Activated effector memory CD4-positive, alpha-beta T cell treated with Interleukin-2 at 50 U/mL for 16 hours (primary cell): ENCODE measurements around the gene TRABD2B.

Experiments
- DNase-seq: peaks from one replicate; pipeline ENCODE4 v3.0.0-alpha.2; 2020

TRABD2B gene

GRCh38 chr1:47903723-47904122 is 93.5 kb downstream of the TRABD2B start:
- DNase-seq, result no peak

GRCh38 chr1:47901001-47901575 is 96.1 kb downstream of the TRABD2B start:
- DNase-seq, result no peak

DNA sequence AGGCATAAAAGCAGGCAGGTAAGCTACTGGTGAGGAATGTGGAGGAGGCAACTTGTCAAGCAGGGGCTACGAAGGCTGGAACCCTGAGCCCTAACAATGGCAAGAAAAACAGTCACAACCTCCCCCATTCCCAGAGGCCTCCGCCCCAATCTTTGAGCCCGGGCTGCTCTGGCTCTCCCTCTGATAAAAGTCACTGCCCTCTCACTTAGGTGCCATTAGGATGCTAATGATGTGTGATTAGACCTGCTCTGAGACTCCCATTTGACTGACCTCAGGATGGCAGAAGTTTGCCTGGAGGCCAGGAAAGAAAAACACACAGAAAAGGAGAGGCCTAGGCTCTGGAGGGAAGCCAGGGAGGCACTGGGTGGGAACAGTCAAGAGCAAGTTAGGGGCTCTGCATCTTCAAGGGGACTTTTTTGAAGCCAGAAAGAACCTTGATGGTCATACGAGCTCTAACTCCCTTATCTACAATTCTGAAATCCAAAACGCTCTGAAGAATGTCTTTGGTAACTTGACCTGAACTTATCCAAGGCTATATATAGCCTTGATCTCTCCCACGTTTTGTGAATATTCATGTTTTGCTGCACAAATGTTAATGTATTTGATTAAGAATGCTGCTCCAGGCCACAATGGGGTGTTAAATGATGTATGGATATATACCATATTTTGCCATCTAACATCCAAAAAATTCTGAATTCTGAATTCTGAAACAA is 98.9 kb downstream of the TRABD2B start:
- no peak for DNase-seq

DNA sequence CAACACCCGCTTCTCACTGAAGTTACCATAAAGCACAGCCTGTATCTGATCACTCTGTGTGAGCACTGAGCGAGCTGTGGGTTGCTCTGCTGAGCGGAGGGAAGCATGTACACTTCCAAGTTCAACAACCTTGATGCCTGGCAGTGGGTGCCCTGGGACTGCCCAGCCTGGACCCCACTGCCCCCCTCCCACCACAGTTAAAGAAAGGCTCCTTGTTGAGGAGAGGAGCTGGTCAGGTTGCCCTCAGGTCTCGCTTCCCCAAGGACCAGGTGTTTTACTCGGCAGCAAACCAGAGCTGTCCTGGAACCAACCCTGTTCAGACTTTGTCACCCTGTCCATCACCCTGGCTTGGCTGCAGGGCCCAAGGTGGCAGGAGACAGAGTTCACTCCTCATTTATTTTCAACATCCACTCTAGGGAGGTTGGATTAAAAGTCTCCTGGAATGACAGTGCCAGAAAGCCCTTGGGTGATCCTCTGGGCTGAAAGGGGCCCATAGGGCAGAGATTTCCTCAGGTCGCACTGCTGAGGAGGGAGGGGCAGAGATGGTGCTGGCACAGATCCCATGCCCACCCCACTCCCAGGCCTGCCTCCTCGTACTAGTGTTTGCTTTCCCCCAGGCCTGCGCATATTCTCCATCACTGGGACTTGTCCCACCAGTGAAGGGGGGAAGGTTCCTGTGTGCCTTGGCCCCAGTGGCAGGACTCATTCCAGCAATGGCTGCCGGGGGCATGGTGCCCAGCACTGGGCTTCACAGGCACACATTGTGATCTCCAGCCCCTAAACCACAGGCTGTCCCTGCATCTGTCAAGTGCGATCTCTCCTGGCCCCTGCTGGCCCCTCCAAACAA is 101.7 kb downstream of the TRABD2B start:
- no peak for DNase-seq

DNA sequence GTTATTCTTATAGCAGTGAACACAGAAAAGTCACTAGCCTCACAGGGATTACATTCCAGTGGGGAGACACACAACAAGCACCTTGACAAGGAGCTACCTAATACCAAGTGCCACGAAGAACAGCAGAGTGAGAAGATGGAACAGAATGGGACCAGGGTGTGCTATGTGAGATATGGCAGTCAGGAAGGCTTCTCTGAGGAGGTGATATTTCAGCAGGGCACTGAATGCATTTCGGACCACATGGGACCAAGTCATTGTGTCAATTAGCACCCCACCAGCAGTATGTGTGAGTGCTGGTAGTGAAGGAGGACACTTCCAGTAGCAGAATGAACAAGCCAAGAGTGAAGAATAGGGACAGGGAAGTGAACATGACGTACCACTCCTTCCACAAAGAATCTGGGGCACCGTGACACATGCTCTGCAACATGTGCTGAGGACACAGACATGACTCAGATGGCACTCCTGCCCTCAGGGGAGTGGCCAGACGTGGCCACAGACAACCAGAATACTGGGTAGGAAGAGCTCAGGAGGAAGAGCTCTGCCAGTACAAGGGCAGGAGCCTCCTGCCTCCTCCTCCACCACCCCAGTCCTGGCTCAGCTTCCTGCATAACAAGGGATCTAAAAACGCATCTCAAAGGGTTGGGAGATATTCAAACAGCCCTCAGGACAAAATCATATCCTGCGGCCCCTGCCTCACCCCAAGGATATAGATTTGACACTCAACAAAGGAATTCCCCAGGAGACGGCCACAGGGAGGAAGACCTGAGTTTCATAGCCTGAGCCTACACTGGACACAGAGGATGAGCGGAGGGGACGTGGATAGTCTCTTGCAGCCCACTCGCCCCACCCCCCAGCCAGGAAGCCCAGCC is 102.5 kb downstream of the TRABD2B start:
- no peak for DNase-seq

DNA sequence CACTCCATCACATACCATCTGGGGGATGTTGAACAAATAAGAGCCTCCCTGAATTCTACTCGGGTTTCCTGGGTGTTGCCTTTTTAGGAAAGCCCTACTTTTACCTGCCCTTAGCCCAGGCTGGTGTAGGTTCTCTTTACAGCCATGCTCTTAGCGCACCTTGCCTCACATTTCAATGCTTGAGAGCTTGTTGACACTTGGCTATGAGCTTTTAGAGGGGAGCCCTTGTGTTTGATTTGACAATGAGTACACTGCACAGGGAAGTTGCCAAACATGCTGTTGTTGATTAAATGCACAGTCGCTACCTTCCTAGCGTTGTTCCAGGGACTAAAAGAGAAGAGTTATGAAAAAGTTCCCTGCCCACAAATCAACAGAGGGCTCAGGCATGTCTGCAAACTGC is 103.8 kb downstream of the TRABD2B start:
- DNase-seq, result no peak

- DNase-seq, result no peak
Measured at GRCh38 chr1:47890779-47891178, 106.4 kb downstream of the TRABD2B start.

- DNase-seq, result no peak
Measured at GRCh38 chr1:47888294-47888629, 108.9 kb downstream of the TRABD2B start.

DNA sequence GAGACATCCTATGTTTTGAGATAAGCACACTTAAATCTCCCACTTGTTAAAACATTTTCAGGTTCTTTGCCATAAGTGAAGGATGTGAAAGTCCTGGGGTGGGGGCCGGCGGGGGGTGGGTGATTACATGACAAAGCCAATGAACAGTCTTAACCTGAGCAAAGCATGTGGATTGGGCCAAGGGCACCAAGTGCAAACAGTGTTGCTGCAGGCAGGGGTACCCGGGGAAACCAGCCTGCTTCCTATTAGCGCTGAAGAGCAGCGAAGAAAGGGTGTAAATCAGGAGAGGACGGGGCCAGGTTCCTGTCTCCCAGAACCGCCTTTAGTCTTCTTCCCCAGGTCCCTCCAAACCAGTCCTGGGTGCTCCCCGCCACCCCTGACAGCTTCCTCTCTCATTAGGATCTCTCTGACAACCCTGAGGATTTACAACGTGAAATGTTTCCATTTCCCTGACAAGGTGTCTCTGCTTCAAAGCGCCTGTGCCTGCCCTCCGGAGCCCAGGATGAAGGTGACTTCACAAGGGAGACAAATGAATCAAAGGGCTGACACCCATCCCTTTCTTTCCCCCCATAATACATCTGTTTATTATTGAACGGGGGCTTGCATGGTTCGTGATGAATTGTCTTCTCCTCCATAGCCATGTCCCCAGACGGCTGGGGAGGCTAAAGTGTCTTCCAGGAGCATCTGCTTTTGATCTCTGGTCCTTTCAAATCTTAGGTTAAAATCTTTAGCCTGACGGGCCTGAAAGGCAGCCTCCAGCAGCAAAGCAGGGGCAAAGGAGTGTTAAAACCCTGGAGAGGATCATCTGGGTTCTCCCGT is 109.5 kb downstream of the TRABD2B start:
- no peak for DNase-seq

DNA sequence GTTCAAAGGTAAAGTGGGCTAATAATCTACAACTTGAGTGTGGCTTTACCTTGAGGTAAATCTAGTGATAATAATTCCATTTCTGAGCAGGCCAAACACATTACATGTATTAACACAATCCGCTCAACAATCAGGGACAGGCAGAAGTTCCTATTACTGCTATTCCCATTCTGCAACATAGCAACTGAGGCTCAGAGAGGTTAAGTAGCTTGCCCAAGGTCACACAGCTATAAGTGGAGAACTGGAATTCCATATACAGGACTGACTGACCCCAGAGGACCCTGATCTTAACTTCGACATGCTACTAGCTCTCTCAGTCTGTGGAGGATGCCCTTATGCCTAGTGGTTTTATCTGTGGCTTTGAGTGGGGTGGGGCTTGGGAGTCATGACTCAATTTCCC is 110.1 kb downstream of the TRABD2B start:
- no peak for DNase-seq

- no peak for DNase-seq
Measured at GRCh38 chr1:47886141-47886540, 111.0 kb downstream of the TRABD2B start.

GRCh38 chr1:47885062-47885830 is 111.9 kb downstream of the TRABD2B start:
- DNase-seq, result no peak

GRCh38 chr1:47883963-47884362 is 113.2 kb downstream of the TRABD2B start:
- no peak for DNase-seq

GRCh38 chr1:47881505-47882442 is 115.4 kb downstream of the TRABD2B start:
- no peak for DNase-seq

DNA sequence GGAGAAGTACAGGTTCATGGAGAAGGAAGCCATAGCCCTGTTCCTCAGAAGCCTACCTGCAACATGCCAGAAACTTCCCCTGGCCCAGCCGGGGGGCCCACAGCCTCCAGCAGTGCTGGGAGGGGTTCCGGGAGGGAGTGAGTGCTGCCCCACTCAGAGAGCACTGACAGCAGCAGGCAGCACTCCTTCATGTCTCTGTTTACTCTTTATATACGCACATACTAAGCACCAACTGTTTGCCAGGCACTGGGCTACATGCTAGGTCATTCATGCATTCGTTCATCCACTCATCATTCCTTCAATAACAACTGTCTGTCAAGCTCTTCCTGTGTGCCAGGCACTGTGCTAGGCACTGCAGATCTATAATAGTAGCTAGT is 120.6 kb downstream of the TRABD2B start:
- no peak for DNase-seq

- no peak for DNase-seq
Measured at GRCh38 chr1:47875831-47876586, 121.2 kb downstream of the TRABD2B start.

DNA sequence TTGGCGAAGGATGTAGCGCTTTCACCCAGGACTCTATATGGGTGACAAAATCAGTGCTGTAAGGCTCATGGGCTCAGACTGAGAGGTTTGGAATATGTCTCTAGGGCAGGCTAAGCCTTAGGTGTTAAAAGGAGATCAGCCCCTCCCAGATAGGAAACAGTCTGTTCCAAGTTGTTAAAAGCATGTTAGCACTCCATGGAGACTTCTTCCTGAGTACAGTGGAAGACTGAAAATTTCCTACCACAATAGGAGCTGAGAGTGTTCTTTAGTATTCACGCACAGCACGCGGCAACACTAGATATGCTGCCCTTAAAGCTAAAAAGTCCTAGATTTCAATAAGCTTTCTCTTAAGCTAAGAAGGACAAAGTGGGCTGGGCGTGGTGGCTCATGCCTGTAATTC is 122.1 kb downstream of the TRABD2B start:
- DNase-seq, result no peak

DNA sequence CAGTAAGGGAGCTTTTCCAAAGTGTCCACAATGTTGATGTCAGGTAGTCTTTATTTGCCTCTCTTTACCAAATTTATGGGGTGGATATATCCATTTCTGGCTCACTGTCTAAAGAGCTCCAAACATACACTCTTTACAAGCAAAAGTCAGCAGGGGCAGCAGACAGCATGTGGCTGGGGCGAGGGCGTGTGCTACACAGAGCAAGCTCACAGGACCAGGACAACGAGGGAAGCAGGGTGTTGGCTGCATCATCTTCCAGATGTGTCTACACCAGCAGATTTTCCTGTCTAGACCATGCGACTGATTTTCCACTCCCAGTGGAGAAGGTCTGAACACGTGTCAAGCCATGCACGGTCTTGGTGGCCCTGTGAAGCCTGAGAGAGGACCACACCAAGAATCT is 123.8 kb downstream of the TRABD2B start:
- DNase-seq, result no peak

- no peak for DNase-seq
Measured at GRCh38 chr1:47872886-47873285, 124.3 kb downstream of the TRABD2B start.
